GM23338 (cell line): ENCODE measurements around the gene GRM5. TPM values are rescaled to one million over a fixed set of nuclear protein-coding genes. Genes with fewer than 3 reads are reported as not detected.

Source experiments
- ATAC-seq: fragments of 200-7000 bp; cut with Tn5 transposase; 3 replicates; pipeline ENCODE4 v1.9.1; 2020
- DNase-seq: peaks from one replicate; pipeline ENCODE4 v3.0.0-alpha.2; 2015; ENCODE audit warnings: low spot score
- H2AFZ ChIP-seq: fragments of 200-600 bp; sonication (generic); 2 replicates; pipeline ENCODE4 v1.8.0; 2016; ENCODE audit warnings: antibody characterized with exemption, mild to moderate bottlenecking, moderate library complexity
- H3F3A ChIP-seq: fragments of 200-600 bp; sonication (generic); replicated peaks from 2 replicates; pipeline ENCODE4 v1.8.0; 2017; ENCODE audit warnings: antibody characterized with exemption, mixed run types, low read depth
- H3K27ac ChIP-seq: fragments of 200-600 bp; sonication (generic); 2 replicates; pipeline ENCODE4 v1.6.1; 2016; ENCODE audit warnings: low read depth
- H3K27me3 ChIP-seq: fragments of 200-600 bp; sonication (generic); 2 replicates; pipeline ENCODE4 v1.8.0; 2016; ENCODE audit warnings: mild to moderate bottlenecking, mixed run types, moderate library complexity; ENCODE audit not compliant: insufficient read depth
- H3K36me3 ChIP-seq: fragments of 200-600 bp; sonication (generic); 2 replicates; pipeline ENCODE4 v1.8.0; 2016; ENCODE audit warnings: mild to moderate bottlenecking; ENCODE audit not compliant: insufficient read depth
- H3K4me1 ChIP-seq: fragments of 200-600 bp; sonication (generic); 2 replicates; pipeline ENCODE4 v1.8.0; 2016; ENCODE audit warnings: mild to moderate bottlenecking, moderate library complexity; ENCODE audit not compliant: insufficient read depth
- H3K4me2 ChIP-seq: fragments of 200-600 bp; sonication (generic); 2 replicates; pipeline ENCODE4 v1.7.1; 2017; ENCODE audit warnings: mixed run types
- H3K4me3 ChIP-seq: fragments of 200-600 bp; sonication (generic); 2 replicates; pipeline ENCODE4 v1.6.1; 2016; ENCODE audit warnings: mixed run types
- H3K79me2 ChIP-seq: fragments of 200-600 bp; sonication (generic); replicated peaks from 2 replicates; pipeline ENCODE4 v1.8.0; 2017; ENCODE audit warnings: mild to moderate bottlenecking; ENCODE audit not compliant: insufficient read depth
- H3K9me2 ChIP-seq: fragments of 200-600 bp; sonication (generic); 2 replicates; pipeline ENCODE4 v1.8.0; 2017; ENCODE audit not compliant: insufficient read depth
- H4K20me1 ChIP-seq: fragments of 200-600 bp; sonication (generic); replicated peaks from 2 replicates; pipeline ENCODE4 v1.8.0; 2017; ENCODE audit warnings: mild to moderate bottlenecking; ENCODE audit not compliant: insufficient read depth
- H3K27ac Mint-ChIP-seq: 2 replicates; pipeline ENCODE4 v1.8.0; 2020; ENCODE audit warnings: inconsistent platforms, mild to moderate bottlenecking, moderate library complexity, mixed read lengths
- H3K27me3 Mint-ChIP-seq: 3 replicates; pipeline ENCODE4 v1.8.0; 2022; ENCODE audit warnings: low read depth, mild to moderate bottlenecking, moderate library complexity, mixed read lengths, inconsistent platforms; ENCODE audit not compliant: insufficient read depth, poor library complexity
- H3K36me3 Mint-ChIP-seq: 3 replicates; pipeline ENCODE4 v1.8.0; 2021; ENCODE audit warnings: low read depth, mild to moderate bottlenecking, inconsistent platforms, moderate library complexity, mixed read lengths
- H3K4me1 Mint-ChIP-seq: 3 replicates; pipeline ENCODE4 v1.8.0; 2020; ENCODE audit warnings: mild to moderate bottlenecking, inconsistent platforms, mixed read lengths
- H3K4me3 Mint-ChIP-seq: 3 replicates; pipeline ENCODE4 v1.8.0; 2021; ENCODE audit warnings: moderate library complexity, mild to moderate bottlenecking, inconsistent platforms, mixed read lengths
- H3K9me3 Mint-ChIP-seq: 3 replicates; pipeline ENCODE4 v1.8.0; 2020; ENCODE audit warnings: moderate library complexity, mild to moderate bottlenecking, inconsistent platforms, mixed read lengths
- CREB1 ChIP-seq: fragments of 250-450 bp; sonication (Bioruptor Pico); IDR thresholded peaks from 2 replicates; pipeline ENCODE4 v1.5.0; 2020; ENCODE audit warnings: low read depth, mild to moderate bottlenecking, moderate library complexity
- ETS1 ChIP-seq: IDR thresholded peaks from 2 replicates; pipeline ENCODE4 v1.6.1; 2016; ENCODE audit warnings: antibody characterized with exemption
- EZH2 ChIP-seq: fragments of 200-600 bp; sonication (generic); IDR thresholded peaks from one replicate; pipeline ENCODE4 v1.8.0; 2017; ENCODE audit warnings: antibody characterized with exemption, mild to moderate bottlenecking, low read depth; ENCODE audit not compliant: unreplicated experiment
- EZH2phosphoT487 ChIP-seq: fragments of 200-600 bp; sonication (generic); IDR thresholded peaks from one replicate; pipeline ENCODE4 v1.8.1; 2018; ENCODE audit warnings: antibody characterized with exemption; ENCODE audit not compliant: unreplicated experiment
- JUNB ChIP-seq: IDR thresholded peaks from one replicate; pipeline ENCODE4 v1.6.1; 2016; ENCODE audit warnings: antibody characterized with exemption; ENCODE audit not compliant: unreplicated experiment
- NANOG ChIP-seq: IDR thresholded peaks from 2 replicates; pipeline ENCODE4 v1.6.1; 2016; ENCODE audit warnings: antibody characterized with exemption, borderline replicate concordance
- REST ChIP-seq: IDR thresholded peaks from one replicate; pipeline ENCODE4 v1.6.1; 2018; ENCODE audit warnings: antibody characterized with exemption; ENCODE audit not compliant: unreplicated experiment
- ZNF114 ChIP-seq: fragments of 250-450 bp; sonication (Bioruptor Pico); IDR thresholded peaks from 2 replicates; pipeline ENCODE4 v1.5.0; 2020; ENCODE audit warnings: mild to moderate bottlenecking, moderate library complexity
- ZNF331 ChIP-seq: fragments of 250-450 bp; sonication (Bioruptor Pico); IDR thresholded peaks from 2 replicates; pipeline ENCODE4 v1.5.0; 2020; ENCODE audit warnings: low read depth, mild to moderate bottlenecking, moderate library complexity
- ZNF462 ChIP-seq: fragments of 250-450 bp; sonication (Bioruptor Pico); IDR thresholded peaks from 2 replicates; pipeline ENCODE4 v1.5.0; 2020; ENCODE audit warnings: mild to moderate bottlenecking, moderate library complexity
- polyA plus RNA-seq: library from polyadenylated mRNA; unstranded; fragments of >200 nt; fragmentation: Nextera tagmentation; extraction: Ambion mirVana; gene quantifications from 2 replicates; pipeline ENCODE4 v1.2.1, GENCODE V29; 2016
- total RNA-seq: library from RNA; depleted of rRNA; stranded (reverse); fragments of >200 nt; shearing (Covaris generic); gene quantifications from 2 replicates; pipeline ENCODE4 v1.2.3, GENCODE V29; 2014

Gene GRM5
- total and polyA plus RNA-seq, 2 experiments from 2014 or later = 0.23 to 0.45 TPM

- no peaks in the 10 kb centered on the region for H3K9me3 Mint-ChIP-seq
- Histone ChIP-seq H3K9me2 (no peaks in the 10 kb centered on the region), H3K79me2 (no peaks in the 10 kb centered on the region), H2AFZ (no peak overlapping the region), H4K20me1 (no peaks in the 10 kb centered on the region), H3K27ac (no peak overlapping the region), H3K4me2 (no peak overlapping the region), H3K4me3 (no peak overlapping the region), H3K27me3 (no peaks in the 10 kb centered on the region), H3K36me3 (no peaks in the 10 kb centered on the region), H3F3A (no peaks in the 10 kb centered on the region), H3K4me1 (no peaks in the 10 kb centered on the region)
- DNase-seq = no peak
- no peak for ATAC-seq
- H3K27ac Mint-ChIP-seq = no peak overlapping the region
- H3K4me1 Mint-ChIP-seq = no peaks in the 10 kb centered on the region
- no peaks in the 10 kb centered on the region; the same call in 2 of the 3 replicates for H3K36me3 Mint-ChIP-seq
- H3K4me3 Mint-ChIP-seq = no peak overlapping the region
- TF ChIP-seq ETS1 (no peak), JUNB (no peak), EZH2 (no peak), ZNF331 (CRISPR knock-in tag) (no peak), REST (no peak), CREB1 (CRISPR knock-in tag) (no peak), EZH2phosphoT487 (no peak), ZNF462 (CRISPR knock-in tag) (no peak), NANOG (no peak), ZNF114 (CRISPR knock-in tag) (no peak)
- H3K27me3 Mint-ChIP-seq = no peaks in the 10 kb centered on the region
These were observed 534.0 kb downstream of the GRM5 start for GRCh38 chr11:88531831-88532230.
